Measurements from ENCODE around the gene GMEB2. TPM values are rescaled to one million over a fixed set of nuclear protein-coding genes. Genes with fewer than 3 reads are reported as not detected.

Gene GMEB2
- total RNA-seq, 1 experiment from 2014 or later = 18.8 TPM

DNA sequence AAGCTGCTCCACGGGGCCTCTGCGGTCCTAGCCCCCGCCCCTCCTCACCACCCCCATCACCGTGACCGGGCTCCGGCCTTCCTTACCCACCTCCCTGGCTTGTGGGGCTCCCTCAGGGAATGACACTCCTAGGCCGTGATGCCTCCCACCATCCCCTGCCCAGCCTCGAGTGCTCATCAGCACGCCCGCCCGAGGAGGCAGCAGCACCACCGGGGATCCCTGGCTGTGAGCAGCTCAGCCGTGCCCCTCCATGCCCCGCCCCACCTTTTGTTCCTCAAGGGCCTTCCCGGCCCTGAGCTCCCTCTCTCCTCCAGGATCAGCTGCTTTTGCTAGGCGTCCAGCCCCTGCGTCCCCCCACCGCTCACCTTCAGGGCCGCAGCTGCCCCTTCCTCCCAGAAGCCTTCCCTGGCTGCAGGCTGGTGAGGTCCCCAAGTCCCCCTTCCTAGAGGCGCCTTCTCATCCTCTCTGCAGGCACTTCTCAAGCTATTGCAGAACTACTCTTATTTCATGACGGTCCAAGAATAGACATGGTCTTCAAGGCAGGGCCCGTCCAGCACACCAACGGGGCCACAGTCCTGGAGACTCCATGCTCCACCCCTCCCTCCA lies 69.9 kb downstream of the GMEB2 start:
- no peak overlapping the region for H3K4me3 Mint-ChIP-seq (ENCODE audit: low read depth, unreplicated experiment)
- H3K36me3 Mint-ChIP-seq (ENCODE audit: insufficient read depth, unreplicated experiment) = peaks cover 75% of the 10 kb centered on the region
- BruUV-seq (replicated peaks) = no TSS peak
- peaks cover 8% of the 10 kb centered on the region for H3K27me3 Mint-ChIP-seq (ENCODE audit: unreplicated experiment)
- H3K4me1 Mint-ChIP-seq (ENCODE audit: low read depth, unreplicated experiment) = no peaks in the 10 kb centered on the region
- CTCF ChIA-PET = interaction anchor here (0.5 to 0.8 kb wide), 2 partner anchors 18 to 33 kb away, joined by 3 to 4 read pairs; no protein-coding TSS in a partner anchor
- no peak overlapping the region for H3K27ac Mint-ChIP-seq (ENCODE audit: unreplicated experiment)
- no peak for DNase-seq
- intact Hi-C loops (cut with micrococcal nuclease; ENCODE audit: unreplicated experiment) = no loop called here
- peaks cover 2% of the 10 kb centered on the region for H3K9me3 Mint-ChIP-seq (ENCODE audit: low read depth, unreplicated experiment)
- no peak for TF ChIP-seq CTCF (IDR thresholded peaks at IDR 0.05; ENCODE audit: unreplicated experiment)

GRCh38 chr20:63555661-63556381 lies 71.1 kb downstream of the GMEB2 start:
- CTCF ChIA-PET = no interaction called here
- Mint-ChIP-seq H3K4me1 (ENCODE audit: low read depth, unreplicated experiment) (no peaks in the 10 kb centered on the region), H3K9me3 (ENCODE audit: low read depth, unreplicated experiment) (peaks cover 2% of the 10 kb centered on the region), H3K27ac (ENCODE audit: unreplicated experiment) (no peak overlapping the region), H3K36me3 (ENCODE audit: insufficient read depth, unreplicated experiment) (peaks cover 64% of the 10 kb centered on the region), H3K27me3 (ENCODE audit: unreplicated experiment) (peaks cover 8% of the 10 kb centered on the region), H3K4me3 (ENCODE audit: low read depth, unreplicated experiment) (no peak overlapping the region)
- TF ChIP-seq CTCF (IDR thresholded peaks at IDR 0.05; ENCODE audit: unreplicated experiment) = no peak
- no peak for DNase-seq
- no TSS peak for BruUV-seq (replicated peaks)
- intact Hi-C loops (cut with micrococcal nuclease; ENCODE audit: unreplicated experiment) = no loop called here

- Mint-ChIP-seq H3K4me3 (ENCODE audit: low read depth, unreplicated experiment) (no peak overlapping the region), H3K27me3 (ENCODE audit: unreplicated experiment) (peaks cover 8% of the 10 kb centered on the region), H3K36me3 (ENCODE audit: insufficient read depth, unreplicated experiment) (peaks cover 55% of the 10 kb centered on the region), H3K9me3 (ENCODE audit: low read depth, unreplicated experiment) (no peaks in the 10 kb centered on the region), H3K27ac (ENCODE audit: unreplicated experiment) (no peak overlapping the region), H3K4me1 (ENCODE audit: low read depth, unreplicated experiment) (no peaks in the 10 kb centered on the region)
- no peak for TF ChIP-seq CTCF (IDR thresholded peaks at IDR 0.05; ENCODE audit: unreplicated experiment)
- intact Hi-C loops (cut with micrococcal nuclease; ENCODE audit: unreplicated experiment) = no loop called here
- CTCF ChIA-PET = no interaction called here
- DNase-seq = no peak
- no TSS peak for BruUV-seq (replicated peaks)
Measured at GRCh38 chr20:63554361-63555278, 72.3 kb downstream of the GMEB2 start.

DNA sequence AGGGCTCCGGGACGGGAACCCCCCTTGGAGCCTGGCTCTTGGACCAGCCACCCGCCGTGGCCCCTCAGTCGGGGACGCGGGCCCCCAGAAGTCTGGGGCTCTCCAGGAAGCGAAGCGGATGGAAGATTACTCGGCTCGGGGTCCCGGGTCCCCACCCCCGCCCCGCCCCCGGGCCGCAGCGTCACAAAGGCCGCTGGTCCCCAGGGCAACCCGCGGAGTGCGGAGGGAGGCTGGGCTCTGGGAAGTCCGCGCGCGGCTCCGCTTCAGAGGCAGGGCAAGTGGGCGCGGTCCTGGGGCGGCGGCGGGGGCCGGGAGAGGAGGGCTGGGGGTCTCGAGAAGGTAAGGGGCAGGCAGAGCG lies 73.0 kb downstream of the GMEB2 start, which contains the start of gene FNDC11:
Gene FNDC11, plus strand, starts transcription at position 227 of the 358 bp plus-strand sequence. CDS start 1,505 bp downstream, outside the sequence.
- Mint-ChIP-seq H3K4me1 (ENCODE audit: low read depth, unreplicated experiment) (no peaks in the 10 kb centered on the region), H3K27ac (ENCODE audit: unreplicated experiment) (peak within 1 kb of the TSS; percentile 44), H3K36me3 (ENCODE audit: insufficient read depth, unreplicated experiment) (peaks cover 50% of the 10 kb centered on the region), H3K27me3 (ENCODE audit: unreplicated experiment) (peaks cover 8% of the 10 kb centered on the region), H3K9me3 (ENCODE audit: low read depth, unreplicated experiment) (no peaks in the 10 kb centered on the region), H3K4me3 (ENCODE audit: low read depth, unreplicated experiment) (peak within 1 kb of the TSS; percentile 46)
- no peak for TF ChIP-seq CTCF (IDR thresholded peaks at IDR 0.05; ENCODE audit: unreplicated experiment)
- CTCF ChIA-PET = no interaction called here
- intact Hi-C loops (cut with micrococcal nuclease; ENCODE audit: unreplicated experiment) = no loop called here
- DNase-seq = no peak
- no TSS peak for BruUV-seq (replicated peaks)

Measured in Calu3 (cell line).